HL-60 (cell line): ENCODE data around the gene UBE2D1.

ENCODE experiments used
- DNase-seq, 2 experiments: peaks; one replicate each; pipeline ENCODE4 v3.0.0-alpha.2; 2010 to 2020; ENCODE audit warnings: low read depth in 1 of 2, low spot score in 1 of 2
- H3K27ac ChIP-seq: fragments of 250-450 bp; sonication (Bioruptor Pico); replicated peaks from 2 replicates; pipeline ENCODE4 v1.5.1; 2020; ENCODE audit warnings: mild to moderate bottlenecking, moderate library complexity
- H3K27me3 ChIP-seq: fragments of 250-450 bp; sonication (Bioruptor Pico); 2 replicates; pipeline ENCODE4 v1.5.1; 2021; ENCODE audit warnings: mild to moderate bottlenecking, moderate library complexity; ENCODE audit not compliant: insufficient read depth, poor library complexity, severe bottlenecking
- H3K4me3 ChIP-seq: replicated peaks from 2 replicates; pipeline ENCODE4 v1.5.1; 2011; ENCODE audit warnings: mild to moderate bottlenecking, control low read depth, low read length; ENCODE audit not compliant: insufficient read depth
- GABPA ChIP-seq: IDR thresholded peaks from 2 replicates; pipeline ENCODE4 v1.6.1; 2012; ENCODE audit warnings: low read depth
- POLR2AphosphoS5 ChIP-seq: IDR thresholded peaks from 2 replicates; pipeline ENCODE4 v1.6.1; 2012; ENCODE audit warnings: low read depth
- SPI1 ChIP-seq: IDR thresholded peaks from 2 replicates; pipeline ENCODE4 v1.6.1; 2012; ENCODE audit warnings: low read depth, mild to moderate bottlenecking, borderline replicate concordance
- TF ChIP-seq, protein P1 (sequence below): IDR thresholded peaks from 2 replicates; pipeline ENCODE4 v1.6.1; 2012; ENCODE audit warnings: low read depth; ENCODE audit not compliant: insufficient replicate concordance
- TF ChIP-seq, protein P2 (sequence below): IDR thresholded peaks from one replicate; pipeline ENCODE4 v1.5.1; 2011; ENCODE audit warnings: low read length, control low read depth, inconsistent platforms; ENCODE audit not compliant: insufficient read depth

The UBE2D1 gene

DNA sequence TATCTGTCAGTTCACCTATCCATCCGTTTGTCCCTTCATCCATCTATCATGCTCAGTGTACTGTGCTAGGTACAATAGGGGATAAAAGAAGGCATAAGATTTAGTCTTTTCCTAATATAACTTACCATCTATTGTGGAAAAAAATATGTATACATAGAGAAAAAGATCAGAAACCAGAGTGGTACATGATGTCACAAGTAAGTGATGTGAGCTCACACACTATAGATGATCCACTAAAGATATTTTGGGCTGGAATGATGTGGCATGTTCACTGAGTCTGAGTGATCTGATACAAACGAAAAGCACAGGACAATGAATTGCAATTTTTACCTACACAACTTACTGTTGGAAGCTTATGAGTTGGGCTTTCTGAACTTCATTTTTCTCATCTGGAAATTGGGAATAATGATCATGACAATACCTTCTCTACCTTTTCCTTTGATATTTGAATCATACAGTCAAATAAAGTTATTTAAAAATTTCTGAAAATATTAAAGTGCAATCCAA, 47.7 kb downstream of the UBE2D1 start:
- no peak for DNase-seq
- TF ChIP-seq, protein P1, sequence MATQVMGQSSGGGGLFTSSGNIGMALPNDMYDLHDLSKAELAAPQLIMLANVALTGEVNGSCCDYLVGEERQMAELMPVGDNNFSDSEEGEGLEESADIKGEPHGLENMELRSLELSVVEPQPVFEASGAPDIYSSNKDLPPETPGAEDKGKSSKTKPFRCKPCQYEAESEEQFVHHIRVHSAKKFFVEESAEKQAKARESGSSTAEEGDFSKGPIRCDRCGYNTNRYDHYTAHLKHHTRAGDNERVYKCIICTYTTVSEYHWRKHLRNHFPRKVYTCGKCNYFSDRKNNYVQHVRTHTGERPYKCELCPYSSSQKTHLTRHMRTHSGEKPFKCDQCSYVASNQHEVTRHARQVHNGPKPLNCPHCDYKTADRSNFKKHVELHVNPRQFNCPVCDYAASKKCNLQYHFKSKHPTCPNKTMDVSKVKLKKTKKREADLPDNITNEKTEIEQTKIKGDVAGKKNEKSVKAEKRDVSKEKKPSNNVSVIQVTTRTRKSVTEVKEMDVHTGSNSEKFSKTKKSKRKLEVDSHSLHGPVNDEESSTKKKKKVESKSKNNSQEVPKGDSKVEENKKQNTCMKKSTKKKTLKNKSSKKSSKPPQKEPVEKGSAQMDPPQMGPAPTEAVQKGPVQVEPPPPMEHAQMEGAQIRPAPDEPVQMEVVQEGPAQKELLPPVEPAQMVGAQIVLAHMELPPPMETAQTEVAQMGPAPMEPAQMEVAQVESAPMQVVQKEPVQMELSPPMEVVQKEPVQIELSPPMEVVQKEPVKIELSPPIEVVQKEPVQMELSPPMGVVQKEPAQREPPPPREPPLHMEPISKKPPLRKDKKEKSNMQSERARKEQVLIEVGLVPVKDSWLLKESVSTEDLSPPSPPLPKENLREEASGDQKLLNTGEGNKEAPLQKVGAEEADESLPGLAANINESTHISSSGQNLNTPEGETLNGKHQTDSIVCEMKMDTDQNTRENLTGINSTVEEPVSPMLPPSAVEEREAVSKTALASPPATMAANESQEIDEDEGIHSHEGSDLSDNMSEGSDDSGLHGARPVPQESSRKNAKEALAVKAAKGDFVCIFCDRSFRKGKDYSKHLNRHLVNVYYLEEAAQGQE = no peak
- TF ChIP-seq GABPA (no peak), POLR2AphosphoS5 (no peak), SPI1 (no peak)
- TF ChIP-seq, protein P2, sequence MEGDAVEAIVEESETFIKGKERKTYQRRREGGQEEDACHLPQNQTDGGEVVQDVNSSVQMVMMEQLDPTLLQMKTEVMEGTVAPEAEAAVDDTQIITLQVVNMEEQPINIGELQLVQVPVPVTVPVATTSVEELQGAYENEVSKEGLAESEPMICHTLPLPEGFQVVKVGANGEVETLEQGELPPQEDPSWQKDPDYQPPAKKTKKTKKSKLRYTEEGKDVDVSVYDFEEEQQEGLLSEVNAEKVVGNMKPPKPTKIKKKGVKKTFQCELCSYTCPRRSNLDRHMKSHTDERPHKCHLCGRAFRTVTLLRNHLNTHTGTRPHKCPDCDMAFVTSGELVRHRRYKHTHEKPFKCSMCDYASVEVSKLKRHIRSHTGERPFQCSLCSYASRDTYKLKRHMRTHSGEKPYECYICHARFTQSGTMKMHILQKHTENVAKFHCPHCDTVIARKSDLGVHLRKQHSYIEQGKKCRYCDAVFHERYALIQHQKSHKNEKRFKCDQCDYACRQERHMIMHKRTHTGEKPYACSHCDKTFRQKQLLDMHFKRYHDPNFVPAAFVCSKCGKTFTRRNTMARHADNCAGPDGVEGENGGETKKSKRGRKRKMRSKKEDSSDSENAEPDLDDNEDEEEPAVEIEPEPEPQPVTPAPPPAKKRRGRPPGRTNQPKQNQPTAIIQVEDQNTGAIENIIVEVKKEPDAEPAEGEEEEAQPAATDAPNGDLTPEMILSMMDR = no peak

DNA sequence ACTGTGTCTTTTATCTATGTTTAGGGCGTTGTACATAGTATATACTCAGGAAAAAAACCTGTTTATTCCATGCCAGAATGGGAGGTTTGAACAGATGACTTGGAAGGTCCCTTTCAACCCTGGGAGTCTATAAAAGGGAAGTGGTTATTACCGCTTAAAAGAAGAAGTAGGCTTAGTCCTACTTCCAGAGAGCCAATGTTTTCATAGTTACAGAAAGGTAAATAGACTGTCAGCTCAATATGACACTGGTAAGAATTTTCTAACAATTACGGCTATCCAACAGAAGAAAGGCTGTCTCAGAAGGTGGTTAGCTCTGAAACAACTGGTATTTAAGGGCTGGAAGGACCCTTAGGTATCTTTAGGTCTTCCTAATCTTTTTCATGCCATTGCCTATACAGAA, 49.3 kb downstream of the UBE2D1 start:
- H3K27me3 ChIP-seq = no peaks in the 10 kb centered on the region
- TF ChIP-seq, protein P1 = no peak
- peak; percentile 99 for TF ChIP-seq SPI1
- DNase-seq = peak in 1 of 2 experiments; percentile 62
- peak overlapping the region; percentile 86; the same call in 1 of the 2 replicates for H3K4me3 ChIP-seq
- peak overlapping the region; percentile 96 for H3K27ac ChIP-seq

More for the DNA sequence above, 47.7 kb downstream of the UBE2D1 start:
- Histone ChIP-seq H3K27ac (peak overlapping the region; percentile 96; the same call in 1 of the 2 replicates), H3K27me3 (no peaks in the 10 kb centered on the region), H3K4me3 (no peak overlapping the region)

DNA sequence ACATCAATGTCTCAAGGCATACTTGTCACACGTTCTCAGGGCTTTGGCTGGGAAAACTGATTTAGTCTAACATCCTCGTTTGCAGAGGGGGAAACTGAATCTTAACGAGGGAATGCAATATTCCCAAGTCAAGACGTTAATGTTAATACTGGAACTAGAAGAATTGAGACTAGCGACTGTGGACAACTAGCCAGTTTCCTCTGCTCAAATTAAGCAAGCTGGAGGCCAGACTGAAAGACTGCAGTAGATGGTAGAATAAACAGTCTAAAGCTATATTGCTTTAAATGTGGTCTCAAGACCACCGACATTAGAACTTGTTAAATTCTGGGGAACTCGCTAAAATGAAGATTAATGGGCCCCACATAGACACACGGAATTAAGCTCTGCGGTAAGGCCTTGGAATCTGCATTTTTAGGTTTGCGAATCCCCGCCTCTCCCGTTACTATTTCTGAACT, 49.8 kb downstream of the UBE2D1 start:
- Histone ChIP-seq H3K27ac (peak overlapping the region; percentile 96), H3K27me3 (no peaks in the 10 kb centered on the region), H3K4me3 (peak overlapping the region; percentile 86)
- TF ChIP-seq, protein P2 = no peak
- no peak for TF ChIP-seq GABPA
- TF ChIP-seq, protein P1 = no peak
- DNase-seq = peak in 1 of 2 experiments; percentile 6
